Stimulated activated CD4-positive, alpha-beta T cell treated with anti-CD3 and anti-CD28 coated beads, Interleukin-12 subunit alpha, Interleukin-12 subunit beta, amount 100 ng/mL, for 48 hours (primary cell): Measurements from ENCODE around the gene ARCN1.
A peak's percentile ranks its signal among the peaks of the same experiment; 100 is the strongest.
"Not testable (repeated sequence)": the region's sequence is repeated elsewhere in the genome, so short reads cannot be mapped to it uniquely, and the experiment has no call there.

ENCODE experiments used
- DNase-seq, 3 donors: peaks; one replicate each; pipeline ENCODE4 v3.0.0-alpha.2; 2020; ENCODE audit warnings: low read depth in 2 of 3, low spot score in 1 of 3

The ARCN1 gene

GRCh38 chr11:118604566-118604965, 32.4 kb downstream of the ARCN1 start:
- no peak for DNase-seq

GRCh38 chr11:118605116-118605867, 33.1 kb downstream of the ARCN1 start:
- DNase-seq = no peak

GRCh38 chr11:118606157-118606843, 34.1 kb downstream of the ARCN1 start:
- DNase-seq = no peak

DNA sequence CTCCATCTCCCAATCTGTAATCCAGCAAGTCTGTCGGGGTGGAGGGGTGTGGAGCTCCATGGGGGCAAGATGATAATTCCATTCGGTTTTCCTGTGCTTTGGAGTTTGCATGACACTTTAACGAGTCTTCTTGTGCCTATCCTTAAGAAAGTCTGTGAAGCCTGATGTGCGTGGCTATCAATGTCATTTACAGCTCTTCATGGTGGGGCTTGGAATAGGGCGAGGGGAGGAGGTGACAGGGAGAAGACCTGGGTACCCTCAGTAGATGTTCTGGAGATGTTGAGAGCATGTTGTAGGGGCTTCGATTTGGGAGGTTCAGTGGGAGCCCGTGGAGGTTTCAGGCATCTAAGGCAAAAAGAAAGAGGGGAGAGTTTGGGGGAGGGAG, 34.6 kb downstream of the ARCN1 start:
- no peak for DNase-seq

DNA sequence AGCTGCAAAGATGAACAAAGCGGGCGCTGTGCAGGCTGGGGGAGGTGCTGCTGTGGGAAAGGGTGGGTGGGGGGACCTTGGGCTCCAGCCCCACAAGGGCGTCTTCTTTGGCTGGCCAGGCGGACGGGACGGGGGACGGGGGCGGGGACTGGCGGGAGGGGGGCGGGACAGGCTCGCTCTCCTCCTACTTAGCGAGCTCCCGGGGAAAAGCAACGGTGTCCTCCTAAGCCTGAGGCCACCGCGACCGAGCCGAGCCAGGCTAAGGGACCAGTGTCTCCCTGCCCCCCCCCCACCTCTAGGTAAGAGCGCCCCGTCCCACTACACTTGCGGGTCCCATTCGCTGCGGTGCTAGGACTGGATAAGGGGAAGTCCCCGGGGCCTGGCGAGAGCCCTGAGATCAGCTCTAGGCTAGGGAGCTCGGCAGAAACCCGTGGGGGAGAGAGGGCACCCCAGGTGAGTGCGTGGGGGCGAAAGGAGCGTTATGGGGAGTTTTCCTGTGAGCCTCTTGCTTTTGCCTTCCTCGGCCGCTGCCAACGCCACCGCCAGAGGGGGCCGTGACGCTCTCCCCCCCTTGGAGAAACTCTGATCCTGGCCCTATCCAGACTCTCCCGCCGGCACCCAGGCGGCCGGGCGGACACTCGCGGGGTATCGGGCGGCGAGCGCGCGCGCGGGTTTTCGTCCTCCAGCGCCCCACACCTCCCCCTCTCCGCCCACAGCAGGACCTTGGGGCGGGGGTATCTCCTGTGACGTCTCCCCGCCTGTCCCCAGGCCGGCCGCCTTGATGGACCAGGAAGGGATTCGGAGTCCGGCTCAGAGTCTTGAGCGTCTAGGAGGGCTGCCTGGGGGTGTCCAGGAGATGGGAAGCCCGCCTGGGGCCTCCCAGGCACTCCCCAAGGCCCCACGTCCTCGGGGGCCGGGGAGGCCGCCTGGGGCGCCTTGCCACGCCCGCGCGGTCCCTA, 35.5 kb downstream of the ARCN1 start, which contains the start of gene PHLDB1:
TSS of gene PHLDB1 (plus strand) at position 215 of the 959 bp plus-strand sequence. CDS start 6,222 bp downstream, outside the sequence.
- peak in 2 of 3 donors; percentile 15 to 20 for DNase-seq

DNA sequence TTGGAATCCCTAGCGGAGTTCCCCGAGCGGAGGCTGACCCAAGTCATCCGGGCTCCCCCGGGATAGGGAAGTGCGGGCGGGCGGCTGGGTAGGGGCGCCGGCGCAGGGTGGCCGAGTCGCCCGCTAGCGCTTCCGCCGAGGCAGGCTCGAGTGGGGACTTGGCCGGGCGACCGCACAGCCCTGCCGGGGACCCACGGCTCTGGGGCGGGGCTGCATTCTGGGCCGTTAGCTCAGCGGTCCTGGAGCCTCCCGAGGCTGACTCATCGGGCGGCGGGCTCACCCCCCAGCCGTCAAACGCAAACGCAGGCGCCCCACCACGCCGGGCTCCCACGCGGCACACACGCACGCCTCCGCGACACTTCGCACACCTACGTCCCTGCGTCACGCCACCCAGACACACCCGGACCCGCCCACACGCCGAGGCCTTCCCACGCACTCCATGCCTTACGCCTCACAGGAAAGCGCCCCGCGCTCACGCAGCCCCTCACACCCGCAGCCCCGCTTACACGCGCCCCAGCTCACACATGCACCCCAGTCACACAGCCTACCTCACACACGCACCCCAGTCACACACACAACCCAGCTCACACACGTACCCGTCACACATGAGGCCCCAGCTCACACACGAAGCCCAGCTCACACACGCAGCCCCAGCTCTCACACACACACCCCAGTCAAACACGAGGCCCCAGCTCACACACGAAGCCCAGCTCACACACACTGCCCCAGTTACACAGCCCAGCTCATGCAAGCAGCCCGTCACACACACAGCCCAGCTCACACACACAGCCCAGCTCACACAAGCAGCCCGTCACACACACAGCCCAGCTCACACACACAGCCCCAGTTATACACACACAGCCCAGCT, 36.4 kb downstream of the ARCN1 start:
- DNase-seq = peak; percentile 42 to 58 (median 48)

DNA sequence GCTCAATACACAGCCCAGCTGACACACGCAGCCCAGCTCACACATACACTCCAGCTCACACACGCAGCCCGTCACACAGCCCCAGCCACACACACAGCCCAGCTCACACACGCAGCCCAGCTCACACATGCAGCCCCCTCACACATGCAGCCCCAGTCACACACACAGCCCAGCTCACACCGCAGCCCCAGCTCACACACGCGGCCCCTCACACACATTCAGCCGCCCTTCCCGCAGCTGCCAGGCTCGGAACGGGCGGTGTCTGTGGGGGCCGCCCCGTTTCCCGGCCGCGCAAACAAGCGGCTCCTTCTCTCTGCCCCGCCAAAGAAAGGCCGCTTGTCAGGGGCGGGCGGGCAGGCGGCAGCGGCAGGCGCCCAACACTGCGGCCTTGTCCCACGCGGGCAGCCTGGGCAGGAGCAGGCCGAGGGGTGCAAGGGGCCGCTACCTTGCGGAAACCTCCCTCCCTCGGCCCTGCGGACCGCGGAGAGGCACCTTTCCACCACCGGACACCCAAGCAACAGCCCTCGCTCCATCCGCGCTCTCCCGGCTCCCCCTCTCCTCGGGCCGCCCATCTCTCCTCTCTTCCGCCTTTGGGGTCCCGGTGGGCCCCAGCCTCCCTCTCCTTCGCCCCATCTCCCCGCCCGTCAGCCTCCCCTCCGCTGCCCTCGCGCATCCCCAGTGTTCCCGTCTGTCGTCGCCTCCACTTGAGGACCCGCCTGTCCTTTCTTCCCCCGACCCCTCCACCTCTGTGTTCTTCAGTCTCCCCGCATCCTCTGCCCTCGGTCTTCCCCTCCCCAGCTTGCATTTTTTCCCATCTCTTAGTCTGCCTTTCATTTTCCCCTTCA, 37.4 kb downstream of the ARCN1 start:
- peak in 2 of 3 donors; percentile 8 to 16 for DNase-seq

GRCh38 chr11:118610225-118610772, 38.1 kb downstream of the ARCN1 start:
- DNase-seq = no peak

- DNase-seq = peak; percentile 66 to 82 (median 79)
Measured at GRCh38 chr11:118610773-118611432, 38.7 kb downstream of the ARCN1 start.

GRCh38 chr11:118611433-118611795, 39.2 kb downstream of the ARCN1 start:
- not testable (repeated sequence) for DNase-seq

DNA sequence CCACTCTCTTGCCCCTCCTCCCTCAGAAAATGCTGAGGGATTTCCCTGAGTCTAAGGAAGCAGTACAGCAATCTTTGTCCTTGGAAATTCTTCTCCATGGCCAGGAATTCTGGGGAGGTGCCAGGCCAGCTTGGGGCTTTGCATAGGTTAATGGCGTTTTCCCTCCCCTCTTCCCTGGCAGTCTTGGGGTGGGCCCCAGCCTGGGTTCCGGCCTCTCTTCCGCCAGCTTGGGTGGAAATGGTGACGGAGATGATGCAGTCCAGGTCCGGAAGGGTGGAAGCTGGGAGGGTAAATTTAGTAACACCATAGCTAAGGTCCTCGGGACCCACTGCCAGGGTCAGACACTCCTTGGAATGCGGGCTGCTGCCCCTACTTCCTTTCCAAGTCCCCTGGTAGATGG, 40.2 kb downstream of the ARCN1 start:
- DNase-seq = no peak

DNA sequence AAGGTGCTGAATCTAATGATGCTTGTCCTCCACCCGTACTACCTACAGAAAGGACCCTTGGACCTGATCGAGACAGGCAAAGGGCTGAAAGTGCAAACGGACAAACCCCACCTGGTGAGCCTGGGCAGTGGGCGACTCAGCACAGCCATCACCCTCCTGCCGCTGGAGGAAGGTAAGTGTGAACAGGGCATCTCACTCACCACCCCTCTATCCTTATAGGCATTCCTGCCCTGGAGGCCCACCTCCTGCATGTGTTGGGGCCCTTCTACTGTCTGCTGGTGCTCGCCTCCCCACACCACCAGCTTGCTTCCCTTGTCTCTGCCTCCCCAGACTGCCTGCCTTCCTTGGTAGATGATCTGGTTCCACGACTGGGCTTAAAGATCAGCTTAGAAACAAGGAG, 42.3 kb downstream of the ARCN1 start:
- DNase-seq = no peak

DNA sequence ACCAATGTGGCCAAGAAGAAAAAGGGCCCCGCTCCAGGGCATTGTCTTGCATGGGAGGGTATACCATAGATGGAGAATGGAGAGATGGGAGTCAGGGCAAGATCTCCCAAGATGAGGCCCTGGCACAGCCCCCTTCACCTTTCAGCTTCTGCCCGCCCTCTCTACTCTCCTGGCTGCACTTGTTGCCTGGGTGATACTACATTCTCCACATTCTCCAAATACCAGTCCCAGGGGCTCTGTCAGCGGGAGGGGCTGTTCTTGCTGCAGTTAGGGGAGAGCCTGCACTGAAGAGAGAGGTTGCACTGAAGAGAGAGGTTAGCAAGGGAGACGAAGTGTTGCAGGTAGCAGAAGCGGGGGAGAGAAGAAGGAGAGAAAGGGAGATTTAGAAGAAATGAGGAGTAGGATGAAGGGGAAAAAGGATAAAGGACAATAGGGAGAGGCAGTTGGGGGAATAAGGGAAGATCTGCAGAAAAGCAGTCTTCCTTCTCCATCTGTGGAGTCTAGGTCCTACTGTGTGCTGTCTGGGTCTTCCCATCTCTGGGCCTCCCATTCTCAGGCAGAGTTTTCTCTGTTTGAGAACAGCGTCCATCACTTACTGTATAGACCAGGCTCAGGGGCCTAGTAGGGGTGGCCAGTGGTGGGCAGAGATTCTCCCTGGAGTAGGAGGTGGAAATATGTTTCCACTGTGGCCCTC, 43.2 kb downstream of the ARCN1 start:
- DNase-seq = no peak

DNA sequence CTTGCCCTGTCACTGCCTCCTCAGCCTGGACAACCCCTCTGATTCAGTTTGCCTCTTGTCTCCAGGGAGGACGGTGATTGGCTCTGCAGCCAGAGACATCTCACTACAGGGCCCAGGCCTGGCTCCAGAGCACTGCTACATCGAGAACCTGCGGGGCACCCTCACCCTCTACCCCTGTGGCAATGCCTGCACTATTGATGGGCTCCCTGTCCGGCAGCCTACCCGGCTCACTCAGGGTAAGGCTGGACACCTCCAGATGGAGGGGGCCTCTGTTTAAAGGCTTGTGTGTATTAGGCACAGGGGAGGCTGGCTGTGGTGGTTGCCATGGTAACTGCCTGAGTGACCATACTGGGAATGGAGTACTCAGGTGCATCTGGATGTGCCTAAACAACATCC, 43.8 kb downstream of the ARCN1 start:
- DNase-seq = no peak

GRCh38 chr11:118618115-118618990, 46.1 kb downstream of the ARCN1 start:
- no peak for DNase-seq

DNA sequence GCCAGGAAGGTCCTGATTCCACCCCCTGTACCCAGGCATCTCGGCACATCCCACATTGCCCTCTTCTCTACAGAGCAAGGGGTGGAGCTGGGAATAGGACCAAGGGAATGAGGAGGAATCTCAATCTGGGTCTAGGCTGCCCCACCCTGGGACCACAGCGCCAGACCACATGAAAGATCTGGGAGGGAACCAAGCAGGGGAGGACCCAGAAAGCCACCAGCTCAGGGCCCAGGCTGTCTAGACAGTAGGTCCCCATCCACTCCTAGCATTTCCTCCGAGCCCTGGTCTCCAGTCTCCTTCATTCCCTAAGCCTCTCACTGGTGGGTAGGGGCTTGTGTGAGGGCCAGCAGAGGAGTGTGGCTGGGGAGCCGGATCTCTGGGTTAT, 46.8 kb downstream of the ARCN1 start:
- DNase-seq = no peak
